ENCODE results near the gene TCF7L1.

DNA sequence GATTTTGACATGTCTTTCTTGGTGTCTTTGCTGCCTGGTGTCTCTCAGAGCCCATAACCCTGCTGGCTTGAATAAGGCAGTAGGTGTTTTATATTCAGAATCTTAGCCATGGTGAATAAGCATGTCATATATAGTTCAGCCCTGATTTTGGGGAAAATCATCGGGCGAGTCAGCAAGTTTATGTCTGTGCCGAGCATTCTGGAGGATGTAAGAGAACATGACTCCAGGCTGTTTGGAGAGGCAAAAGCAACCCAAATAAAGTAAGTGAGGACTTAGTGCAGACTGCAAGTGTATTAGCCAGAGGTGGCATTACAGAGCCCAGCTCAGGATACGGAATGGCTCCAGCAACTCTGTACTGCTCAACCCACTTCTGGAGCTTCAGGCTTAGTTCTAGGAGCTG is 50.3 kb downstream of the TCF7L1 start:
- no peak for TF ChIP-seq ESRRG (CRISPR knock-in tag; IDR thresholded peaks at IDR 0.05)
- TF ChIP-seq, protein P1, sequence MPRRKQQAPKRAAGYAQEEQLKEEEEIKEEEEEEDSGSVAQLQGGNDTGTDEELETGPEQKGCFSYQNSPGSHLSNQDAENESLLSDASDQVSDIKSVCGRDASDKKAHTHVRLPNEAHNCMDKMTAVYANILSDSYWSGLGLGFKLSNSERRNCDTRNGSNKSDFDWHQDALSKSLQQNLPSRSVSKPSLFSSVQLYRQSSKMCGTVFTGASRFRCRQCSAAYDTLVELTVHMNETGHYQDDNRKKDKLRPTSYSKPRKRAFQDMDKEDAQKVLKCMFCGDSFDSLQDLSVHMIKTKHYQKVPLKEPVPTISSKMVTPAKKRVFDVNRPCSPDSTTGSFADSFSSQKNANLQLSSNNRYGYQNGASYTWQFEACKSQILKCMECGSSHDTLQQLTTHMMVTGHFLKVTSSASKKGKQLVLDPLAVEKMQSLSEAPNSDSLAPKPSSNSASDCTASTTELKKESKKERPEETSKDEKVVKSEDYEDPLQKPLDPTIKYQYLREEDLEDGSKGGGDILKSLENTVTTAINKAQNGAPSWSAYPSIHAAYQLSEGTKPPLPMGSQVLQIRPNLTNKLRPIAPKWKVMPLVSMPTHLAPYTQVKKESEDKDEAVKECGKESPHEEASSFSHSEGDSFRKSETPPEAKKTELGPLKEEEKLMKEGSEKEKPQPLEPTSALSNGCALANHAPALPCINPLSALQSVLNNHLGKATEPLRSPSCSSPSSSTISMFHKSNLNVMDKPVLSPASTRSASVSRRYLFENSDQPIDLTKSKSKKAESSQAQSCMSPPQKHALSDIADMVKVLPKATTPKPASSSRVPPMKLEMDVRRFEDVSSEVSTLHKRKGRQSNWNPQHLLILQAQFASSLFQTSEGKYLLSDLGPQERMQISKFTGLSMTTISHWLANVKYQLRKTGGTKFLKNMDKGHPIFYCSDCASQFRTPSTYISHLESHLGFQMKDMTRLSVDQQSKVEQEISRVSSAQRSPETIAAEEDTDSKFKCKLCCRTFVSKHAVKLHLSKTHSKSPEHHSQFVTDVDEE (CRISPR knock-in tag; IDR thresholded peaks at IDR 0.05), result no peak

All from SK-N-SH treated with all-trans-retinoic acid at 6 μM for 48 hours (cell line).